Measurements from ENCODE around the gene LRIG1.

- TF ChIP-seq POLR2AphosphoS5 (IDR thresholded peaks at IDR 0.05; ENCODE audit: low read depth, low read length) (no peak), FOXP2 (optimal IDR thresholded peaks at IDR 0.05; ENCODE audit: borderline replicate concordance, extremely low read depth, extremely low read length, insufficient read depth) (no peak)
- TF ChIP-seq, protein P1, sequence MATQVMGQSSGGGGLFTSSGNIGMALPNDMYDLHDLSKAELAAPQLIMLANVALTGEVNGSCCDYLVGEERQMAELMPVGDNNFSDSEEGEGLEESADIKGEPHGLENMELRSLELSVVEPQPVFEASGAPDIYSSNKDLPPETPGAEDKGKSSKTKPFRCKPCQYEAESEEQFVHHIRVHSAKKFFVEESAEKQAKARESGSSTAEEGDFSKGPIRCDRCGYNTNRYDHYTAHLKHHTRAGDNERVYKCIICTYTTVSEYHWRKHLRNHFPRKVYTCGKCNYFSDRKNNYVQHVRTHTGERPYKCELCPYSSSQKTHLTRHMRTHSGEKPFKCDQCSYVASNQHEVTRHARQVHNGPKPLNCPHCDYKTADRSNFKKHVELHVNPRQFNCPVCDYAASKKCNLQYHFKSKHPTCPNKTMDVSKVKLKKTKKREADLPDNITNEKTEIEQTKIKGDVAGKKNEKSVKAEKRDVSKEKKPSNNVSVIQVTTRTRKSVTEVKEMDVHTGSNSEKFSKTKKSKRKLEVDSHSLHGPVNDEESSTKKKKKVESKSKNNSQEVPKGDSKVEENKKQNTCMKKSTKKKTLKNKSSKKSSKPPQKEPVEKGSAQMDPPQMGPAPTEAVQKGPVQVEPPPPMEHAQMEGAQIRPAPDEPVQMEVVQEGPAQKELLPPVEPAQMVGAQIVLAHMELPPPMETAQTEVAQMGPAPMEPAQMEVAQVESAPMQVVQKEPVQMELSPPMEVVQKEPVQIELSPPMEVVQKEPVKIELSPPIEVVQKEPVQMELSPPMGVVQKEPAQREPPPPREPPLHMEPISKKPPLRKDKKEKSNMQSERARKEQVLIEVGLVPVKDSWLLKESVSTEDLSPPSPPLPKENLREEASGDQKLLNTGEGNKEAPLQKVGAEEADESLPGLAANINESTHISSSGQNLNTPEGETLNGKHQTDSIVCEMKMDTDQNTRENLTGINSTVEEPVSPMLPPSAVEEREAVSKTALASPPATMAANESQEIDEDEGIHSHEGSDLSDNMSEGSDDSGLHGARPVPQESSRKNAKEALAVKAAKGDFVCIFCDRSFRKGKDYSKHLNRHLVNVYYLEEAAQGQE (IDR thresholded peaks at IDR 0.05; ENCODE audit: insufficient read depth in 1 of 2, low read depth in 2 of 2, low read length in 2 of 2) = no peak
Observed at GRCh38 chr3:66488492-66488891, 12.3 kb downstream of the LRIG1 start.

Data from PFSK-1 (cell line).